HG03060 (cell line): ENCODE measurements around the gene CMSS1.
A peak's percentile ranks its signal among the peaks of the same experiment; 100 is the strongest.
"Not testable (repeated sequence)": the region's sequence is repeated elsewhere in the genome, so short reads cannot be mapped to it uniquely, and the experiment has no call there.

Source experiments
- ATAC-seq: cut with Tn5 transposase; IDR thresholded peaks from one replicate; pipeline ENCODE4 v1.9.1; 2021; ENCODE audit warnings: low read depth, moderate number of reproducible peaks; ENCODE audit not compliant: unreplicated experiment

The CMSS1 gene

DNA sequence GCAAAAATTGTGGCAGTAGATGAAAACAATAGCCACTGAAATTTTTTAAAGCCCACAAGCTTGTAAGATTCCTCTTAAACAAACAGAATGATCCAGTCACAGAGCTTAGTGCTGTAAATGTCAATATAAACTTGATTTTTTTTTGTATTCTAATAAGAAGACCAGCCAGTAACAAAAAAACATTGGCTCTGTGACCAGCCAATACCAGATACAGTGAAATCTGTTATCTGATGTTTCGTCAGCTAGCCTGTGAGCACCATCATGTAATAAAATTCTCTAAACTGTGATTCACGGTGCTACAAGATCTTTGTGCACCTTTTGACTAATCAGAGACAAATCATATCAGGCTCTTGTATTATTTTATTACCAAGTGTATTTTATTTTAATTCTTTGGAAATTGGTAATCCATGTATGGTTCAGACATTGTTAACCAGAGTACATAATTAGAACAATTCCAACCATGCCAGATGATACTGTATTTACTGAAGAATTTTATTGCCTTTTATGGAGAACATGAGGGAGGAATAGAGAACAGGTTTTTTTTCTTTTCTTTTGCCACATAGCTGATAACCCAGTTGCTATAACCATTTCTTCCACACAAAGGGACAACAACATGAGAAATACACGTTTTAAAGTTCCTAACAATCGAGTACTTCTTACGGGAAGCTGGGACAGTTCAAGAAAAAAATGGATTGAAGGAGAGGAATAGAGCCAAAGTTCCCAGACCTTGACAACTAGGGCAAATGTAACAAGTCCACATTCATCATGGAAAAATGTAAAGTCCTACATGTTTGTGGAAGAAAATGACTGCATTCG is 224.7 kb downstream of the CMSS1 start:
- ATAC-seq: no peak

DNA sequence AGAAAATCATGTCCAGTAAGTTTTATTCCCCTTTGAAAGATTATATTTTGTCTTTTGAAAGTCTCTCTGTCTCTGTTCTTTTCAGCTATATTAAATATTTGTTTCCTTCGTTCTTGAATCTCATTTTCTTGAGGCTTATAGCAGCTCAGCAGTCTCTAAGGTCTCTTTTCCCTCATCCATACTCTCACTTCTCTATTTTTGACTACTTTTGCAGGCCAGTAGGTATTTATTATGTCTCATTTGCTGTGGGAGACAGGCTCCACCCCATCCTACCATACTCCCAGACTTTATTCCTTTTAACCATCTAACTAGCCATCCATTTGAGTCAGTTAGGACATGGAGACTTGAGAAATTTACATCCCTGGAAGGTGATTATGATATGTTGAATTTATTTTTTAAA is 225.6 kb downstream of the CMSS1 start:
- ATAC-seq: no peak

DNA sequence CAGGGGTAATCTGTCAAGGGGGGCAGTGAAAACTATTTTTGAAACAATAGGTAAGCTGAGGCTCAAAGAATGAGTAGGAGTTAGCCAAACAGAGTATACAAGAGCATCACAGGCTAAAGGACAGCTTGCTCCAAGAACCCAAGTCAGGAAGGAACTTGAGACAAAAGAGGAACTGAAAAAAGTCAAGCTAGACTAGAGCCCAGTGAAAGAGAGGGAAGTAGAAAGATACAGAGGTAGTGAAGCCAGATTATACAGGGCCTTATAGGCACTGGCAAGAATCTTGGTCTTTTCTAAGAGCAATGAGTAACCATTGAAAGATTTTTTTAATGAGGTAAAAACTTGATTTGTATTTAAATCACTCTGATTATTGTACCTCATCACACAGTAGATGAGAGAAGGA is 226.7 kb downstream of the CMSS1 start:
- peak; percentile 72 for ATAC-seq

DNA sequence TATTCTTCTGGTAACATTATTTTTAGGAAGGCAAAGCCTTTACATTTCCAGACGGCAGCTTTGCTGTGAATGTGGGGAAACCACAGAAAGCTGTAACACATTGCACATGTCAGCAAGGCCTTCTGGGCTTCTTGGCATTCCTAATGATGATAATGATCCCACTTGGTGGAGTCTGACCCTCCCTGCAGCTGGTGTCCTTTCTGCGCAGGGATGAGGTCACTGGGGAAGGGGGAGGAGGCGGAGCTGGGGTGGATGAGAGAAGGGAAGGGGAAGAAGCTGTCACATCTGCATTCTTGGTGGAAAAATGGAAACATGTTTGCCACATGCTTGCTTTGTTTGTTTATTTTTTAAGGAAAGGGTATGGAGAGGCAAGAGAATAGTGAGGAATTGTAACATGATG is 228.0 kb downstream of the CMSS1 start:
- no peak for ATAC-seq

DNA sequence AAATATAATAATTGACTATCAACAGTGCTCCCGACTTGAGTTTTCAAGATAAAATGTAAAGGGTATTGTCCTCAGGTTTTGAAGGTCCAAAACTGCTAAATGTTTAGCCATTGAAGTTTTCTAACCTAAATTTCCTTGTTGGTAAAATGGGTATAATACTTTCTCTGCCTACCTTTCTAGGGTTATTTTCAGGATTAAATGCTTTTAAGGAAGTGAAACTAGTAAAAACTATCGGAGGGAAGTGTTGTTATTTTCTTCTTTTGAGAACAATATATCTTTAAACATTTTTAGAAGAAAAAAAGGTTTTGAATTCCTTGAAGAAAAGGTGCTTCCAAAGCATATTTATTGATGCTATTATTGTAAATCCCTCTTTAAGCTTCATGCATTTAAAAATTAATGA is 229.3 kb downstream of the CMSS1 start:
- ATAC-seq: no peak

DNA sequence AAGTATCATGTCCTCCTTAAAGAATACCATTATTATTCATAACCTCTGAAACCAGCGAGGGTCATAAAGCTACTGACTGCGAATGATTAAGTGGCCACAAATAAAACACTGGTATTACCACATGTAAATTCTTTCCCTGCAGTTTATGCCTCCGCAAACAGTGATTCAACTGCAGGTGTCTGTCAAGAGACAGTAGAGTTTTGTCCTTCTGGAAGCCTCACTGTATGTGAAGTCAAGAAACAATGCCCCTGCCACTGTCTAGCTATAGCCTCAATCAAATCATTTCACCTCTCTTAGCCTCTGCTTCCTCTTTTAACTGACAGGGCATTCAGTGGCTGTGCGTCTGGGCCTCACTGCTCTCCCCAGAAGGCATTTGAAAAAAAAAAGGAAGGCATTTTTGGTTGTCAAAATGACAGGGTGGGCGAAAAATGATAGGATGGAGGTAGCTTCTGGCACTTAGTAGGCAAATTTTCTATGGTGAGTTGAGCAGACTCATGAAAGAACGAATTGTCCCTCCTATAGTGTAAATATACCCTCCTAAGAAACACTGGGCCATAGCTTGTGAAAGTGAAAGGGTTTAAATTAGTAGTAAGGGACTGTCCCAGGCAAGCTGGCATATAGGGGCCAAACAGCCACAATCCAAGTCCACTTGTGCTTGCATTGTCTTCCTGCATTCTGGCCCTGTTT is 229.9 kb downstream of the CMSS1 start:
- ATAC-seq: peak; percentile 65

DNA sequence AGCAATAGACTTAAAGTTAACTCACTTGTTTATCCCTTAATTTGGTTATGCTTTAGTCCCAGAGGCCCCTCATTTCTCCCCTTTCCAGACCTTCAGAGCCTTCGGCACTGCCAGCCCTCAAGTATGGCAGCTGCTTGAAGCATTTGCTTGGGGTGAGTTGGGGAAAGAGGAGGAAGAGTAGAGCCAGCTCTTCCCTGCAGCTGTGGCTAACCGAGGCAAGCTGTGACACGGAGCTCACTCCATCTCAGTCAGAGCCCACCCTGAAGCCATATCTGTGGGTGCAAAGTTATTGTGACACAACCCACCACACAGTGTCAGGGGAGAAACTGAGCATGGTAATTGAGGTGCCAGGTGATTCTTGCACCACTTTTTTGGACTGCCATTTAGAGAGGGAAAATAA is 230.6 kb downstream of the CMSS1 start:
- no peak for ATAC-seq

DNA sequence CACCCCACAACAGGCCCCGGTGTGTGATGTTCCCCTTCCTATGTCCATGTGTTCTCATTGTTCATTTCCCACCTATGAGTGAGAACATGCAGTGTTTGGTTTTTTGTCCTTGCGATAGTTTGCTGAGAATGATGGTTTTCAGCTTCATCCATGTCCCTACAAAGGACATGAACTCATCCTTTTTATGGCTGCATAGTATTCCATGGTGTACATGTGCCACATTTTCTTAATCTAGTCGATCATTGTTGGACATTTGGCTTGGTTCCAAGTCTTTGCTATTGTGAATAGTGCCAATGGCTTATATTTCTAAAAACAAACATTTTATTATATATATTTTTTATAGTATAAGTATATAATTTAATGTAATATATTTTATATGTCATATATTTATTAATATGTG is 233.9 kb downstream of the CMSS1 start:
- ATAC-seq: not testable (repeated sequence)

DNA sequence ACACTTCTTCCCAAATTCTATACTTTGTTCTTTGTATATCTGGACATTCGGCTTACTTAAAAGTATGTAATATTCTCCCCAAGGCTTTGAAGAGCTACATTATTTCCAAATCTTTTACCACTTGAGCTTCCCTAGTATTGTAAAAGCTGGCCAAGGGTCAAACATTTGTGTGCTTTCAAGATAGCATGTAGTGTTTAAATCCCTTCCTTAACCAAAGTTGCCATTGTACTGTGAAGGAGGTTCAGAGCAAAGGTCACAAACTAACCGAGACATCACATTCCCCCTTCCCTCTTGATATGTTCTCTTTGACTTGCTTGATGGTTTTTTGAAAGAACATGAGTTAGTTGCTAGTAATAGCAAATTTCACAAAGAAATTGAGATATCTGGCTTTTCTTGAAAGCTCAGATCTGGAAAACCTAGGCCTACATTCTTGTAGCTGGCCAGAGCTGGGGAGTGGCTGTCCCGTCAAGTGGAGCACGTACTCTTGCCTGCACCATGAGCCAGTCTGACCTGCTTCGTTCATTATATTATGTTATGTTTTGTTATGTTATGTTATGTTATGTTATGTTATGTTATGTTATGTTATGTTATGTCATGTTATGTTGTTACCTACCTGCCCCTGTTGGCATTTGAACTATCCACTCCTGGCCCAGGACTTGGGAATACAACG is 236.4 kb downstream of the CMSS1 start:
- ATAC-seq: no peak

DNA sequence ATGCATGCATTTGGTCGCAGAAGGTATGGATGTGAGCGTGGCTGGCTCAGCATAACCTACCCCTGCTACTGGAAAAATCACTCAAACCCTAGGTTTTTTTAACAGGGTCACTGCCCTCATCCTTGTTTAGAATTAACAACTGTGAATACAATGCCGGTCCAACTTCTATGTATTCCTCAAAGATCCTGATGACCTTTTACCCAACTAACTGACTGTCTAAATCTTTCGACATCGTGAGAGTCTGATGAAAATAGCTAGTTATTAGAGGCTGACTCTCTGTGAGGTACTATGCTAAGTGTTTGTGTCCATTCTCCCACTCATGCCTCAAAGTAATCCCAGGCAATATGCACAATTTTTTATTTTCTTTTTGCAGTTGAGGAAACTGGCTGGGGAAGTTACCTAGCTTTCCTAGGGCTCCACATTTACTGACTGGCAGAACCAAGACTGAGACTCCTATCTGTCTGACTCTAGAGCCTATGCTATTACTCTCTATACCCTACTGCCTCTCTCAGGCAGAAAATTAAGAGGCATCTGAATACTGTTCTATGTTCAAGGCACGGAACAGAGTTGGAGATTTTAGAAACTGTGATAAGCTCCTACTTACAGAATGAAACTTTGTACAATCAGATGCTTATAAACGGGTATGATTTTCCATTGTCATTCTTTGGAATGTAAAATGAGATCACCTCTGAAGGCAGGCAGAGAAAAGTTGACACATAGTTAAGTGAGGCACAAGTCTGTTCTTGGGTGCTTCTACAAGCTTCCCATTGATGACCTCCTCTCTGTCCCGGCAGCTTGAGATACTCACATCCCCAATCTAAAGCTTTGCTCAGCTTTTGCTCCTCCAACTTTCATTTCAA is 240.3 kb downstream of the CMSS1 start:
- ATAC-seq: no peak

DNA sequence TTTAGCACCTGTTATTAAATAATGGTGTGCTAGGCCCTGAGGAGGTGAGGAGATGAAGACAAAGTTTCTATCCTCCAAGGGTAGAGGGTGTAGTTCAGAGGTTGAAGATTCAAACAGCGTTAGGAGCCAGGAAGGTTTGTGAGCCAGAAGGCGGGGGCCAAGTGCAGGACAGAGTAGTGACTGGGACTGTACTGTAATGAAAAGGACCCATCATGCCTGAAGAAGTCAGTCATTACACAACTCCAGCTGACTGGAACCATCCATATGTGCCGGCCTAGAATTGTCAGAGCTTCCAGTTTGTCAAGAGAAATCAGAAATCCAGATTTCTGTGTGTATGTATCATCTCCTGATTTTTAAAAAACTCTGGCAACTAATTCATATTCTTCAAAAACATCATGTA is 241.8 kb downstream of the CMSS1 start:
- ATAC-seq: no peak

DNA sequence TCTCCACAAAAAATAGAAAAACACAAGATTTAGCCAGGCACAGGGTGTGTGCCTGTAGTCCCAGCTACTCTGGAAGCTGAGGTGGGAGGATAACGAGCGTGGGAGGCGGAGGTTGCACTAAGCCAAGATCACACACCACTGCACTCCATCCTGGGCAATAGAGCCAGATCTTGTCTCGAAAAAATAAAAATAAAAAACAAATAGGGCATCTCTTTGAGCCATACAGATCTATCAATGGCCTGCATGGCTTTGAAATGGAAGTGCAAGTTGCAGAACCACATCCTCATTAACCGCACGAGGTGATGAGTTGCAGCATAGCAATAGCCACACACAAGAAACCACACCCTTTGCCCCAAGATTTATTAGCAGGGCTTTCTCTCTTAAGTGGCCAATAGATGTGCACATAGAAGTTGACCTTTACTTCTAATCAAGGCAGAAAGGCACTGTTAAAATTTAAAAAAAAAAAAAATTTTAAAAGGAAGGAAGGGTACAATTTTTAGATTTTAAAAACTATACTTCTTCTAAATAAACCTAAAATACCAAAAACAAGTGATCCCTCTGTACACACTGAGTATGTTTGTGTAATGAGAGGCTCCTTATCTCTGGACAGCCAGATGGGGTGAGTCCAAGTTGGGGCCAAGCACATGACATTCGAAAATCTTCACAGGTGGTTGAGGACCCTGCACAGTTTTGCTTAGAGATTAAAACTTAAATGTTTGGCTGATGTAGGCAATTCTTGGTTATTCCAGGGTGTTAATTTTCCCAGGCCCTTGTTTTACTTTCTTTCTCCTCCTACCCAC is 243.2 kb downstream of the CMSS1 start:
- no peak for ATAC-seq

DNA sequence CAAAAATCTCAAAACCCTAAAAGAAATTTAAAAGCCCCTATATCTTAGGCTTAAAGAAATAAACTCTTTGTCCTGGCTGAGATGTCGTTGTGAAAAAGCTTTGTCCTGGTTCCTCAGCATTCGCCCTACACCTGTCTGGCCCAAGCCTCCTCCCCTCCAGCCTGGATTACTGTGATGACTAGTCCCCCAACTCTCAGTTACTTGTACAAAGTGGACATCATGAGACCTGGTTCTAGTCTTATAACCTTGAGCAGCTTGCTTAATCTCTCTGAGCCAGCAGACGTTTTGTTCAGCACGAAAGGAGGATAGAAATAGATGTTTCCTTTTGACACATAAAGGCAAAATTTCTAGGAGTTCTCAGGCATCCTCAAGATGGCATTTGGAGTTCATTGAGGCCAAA is 245.0 kb downstream of the CMSS1 start:
- no peak for ATAC-seq

DNA sequence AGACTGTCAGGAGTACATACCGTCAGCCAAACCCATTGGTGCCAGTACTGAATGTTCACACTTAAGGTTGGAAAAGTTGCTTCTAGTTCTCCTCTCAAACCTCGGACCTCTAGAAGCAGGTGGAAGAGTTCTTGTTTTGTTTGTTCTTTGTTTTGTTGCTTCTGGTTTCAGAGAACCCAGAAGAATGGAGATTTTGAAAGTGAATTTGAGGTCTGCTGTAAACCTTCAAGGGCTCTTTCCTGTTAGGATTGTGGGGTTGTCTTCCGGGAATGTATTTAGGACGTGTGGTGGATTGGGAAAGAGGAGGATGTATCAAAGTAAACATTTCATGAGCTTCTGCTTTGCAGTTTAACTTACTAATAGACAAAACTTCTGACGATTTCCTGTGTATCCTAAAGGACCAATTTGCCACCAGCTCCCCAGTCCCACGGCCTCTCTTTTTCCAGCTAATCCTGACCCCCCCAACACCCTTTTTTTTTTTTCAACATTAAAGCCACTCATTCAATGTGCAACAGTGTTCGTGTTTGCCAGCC is 246.3 kb downstream of the CMSS1 start:
- ATAC-seq: no peak

DNA sequence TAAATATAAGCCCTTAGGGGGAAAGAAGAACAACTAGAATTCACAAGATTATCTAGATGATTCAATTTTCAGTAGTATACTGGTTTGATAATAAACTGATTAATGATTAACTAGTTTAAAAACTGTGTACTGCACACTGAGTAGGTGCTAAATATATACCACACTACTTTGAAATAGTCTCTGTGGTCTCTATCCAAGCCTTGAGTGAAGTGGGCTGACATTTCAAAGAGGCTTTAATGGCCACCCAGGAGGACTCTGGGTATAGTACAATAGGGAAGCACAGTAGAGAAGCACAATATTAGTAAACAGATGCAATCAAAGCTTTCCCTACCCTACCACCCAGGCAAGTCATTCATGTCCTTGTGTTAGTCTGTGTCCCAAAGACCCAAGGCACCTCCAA is 249.9 kb downstream of the CMSS1 start:
- ATAC-seq: no peak

DNA sequence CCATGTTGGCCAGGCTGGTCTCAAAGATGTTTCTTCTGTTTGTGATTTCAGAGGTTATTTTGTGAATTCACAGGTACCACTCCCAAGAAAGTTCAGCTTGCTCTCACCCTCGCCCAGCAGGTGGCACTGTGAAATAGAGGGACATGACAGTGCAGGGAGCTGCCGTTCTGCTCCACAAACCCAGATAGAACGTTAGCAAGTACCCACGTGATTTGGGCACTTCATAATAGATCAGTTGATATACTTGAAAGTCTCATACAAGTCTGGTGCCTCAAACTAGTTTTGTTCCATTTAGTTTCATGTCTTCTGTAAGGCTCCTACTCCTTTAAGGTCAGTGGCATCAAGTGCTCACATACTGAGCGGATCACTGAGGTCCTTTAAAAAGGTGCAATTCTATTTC is 251.2 kb downstream of the CMSS1 start:
- ATAC-seq: peak; percentile 42

DNA sequence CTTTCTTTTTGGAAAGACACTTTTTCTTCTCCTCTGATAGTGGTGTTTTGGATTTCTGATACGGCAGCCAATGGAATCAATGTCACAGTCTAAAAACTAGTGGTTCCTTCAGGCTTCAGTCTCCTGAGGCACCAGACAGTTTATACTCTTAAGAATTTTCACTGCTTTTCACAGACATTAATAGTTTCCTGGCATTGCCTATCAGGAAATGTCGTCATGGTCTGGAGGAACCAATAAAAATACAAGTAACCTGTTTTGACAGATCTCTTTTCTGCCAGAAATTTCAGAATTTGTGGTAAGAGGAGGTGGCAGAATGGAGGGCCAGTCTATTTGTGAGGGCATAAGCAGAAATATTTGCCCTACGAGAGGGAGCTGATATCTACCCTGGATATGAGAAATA is 251.8 kb downstream of the CMSS1 start:
- ATAC-seq: no peak

DNA sequence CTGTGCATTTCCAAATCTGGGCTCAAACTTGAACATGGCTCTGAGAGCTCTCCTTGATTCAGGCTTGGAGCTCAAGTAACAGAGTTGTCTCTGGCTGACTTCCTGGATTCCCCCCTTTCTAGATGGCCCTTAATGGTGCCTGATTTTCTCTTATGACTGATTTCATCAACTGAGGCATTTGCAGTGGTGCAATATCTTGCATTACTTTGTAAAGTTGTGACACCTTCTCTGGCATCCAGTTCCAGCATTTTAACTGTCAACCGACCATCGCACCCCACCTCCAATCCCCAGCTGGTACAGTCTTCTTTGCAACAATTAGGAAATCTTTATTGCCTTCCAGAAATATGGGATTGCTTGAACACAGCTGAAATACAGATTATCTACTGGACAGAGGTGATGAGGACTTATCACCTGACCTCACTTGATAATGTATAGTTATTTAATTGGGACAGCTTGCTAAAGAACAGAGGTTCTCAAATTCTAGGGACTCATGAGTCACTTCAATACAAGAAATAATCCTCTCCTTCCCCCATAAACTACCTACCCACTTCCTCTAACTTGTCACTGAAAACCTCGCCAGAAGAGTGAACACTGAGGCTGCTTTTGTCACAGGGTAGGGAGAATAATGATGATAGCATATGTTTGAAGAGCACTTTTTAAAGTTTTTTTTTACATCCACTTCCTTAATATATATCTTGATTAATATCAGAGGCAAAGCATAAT is 254.8 kb downstream of the CMSS1 start:
- no peak for ATAC-seq
